IMR-90 (cell line): ENCODE data around the gene SGSH. TPM values are rescaled to one million over a fixed set of nuclear protein-coding genes. Genes with fewer than 3 reads are reported as not detected.

Experiments
- ATAC-seq: fragments of 200-7000 bp; cut with Tn5 transposase; 2 replicates; pipeline ENCODE4 v1.9.1; 2020; ENCODE audit warnings: low read depth, mild to moderate bottlenecking, moderate library complexity
- BruUV-seq: library from RNA; stranded (reverse); fragments of 400-500 nt; replicated peaks from 2 replicates; lab custom pipeline; 2021; lab: Mats Ljungman, UMichigan
- CTCF ChIA-PET: fragments of 300-600 bp; formaldehyde crosslinking; extraction: SDS; loops from one replicate; lab custom pipeline; 2021; ENCODE audit warnings: antibody characterized with exemption; lab: Yijun Ruan, JAX
- POLR2A ChIA-PET: fragments of 300-600 bp; sonication (Branson Sonifier 250); formaldehyde crosslinking; loops from one replicate; lab custom pipeline; 2022; ENCODE audit warnings: antibody characterized with exemption; ENCODE audit not compliant: unreplicated experiment; lab: Charles Lee
- DNase-seq: peaks from one replicate; pipeline ENCODE4 v3.0.0; 2013
- H2AFZ ChIP-seq: replicated peaks from 2 replicates; pipeline ENCODE3; 2013; ENCODE audit warnings: low read length, mild to moderate bottlenecking; ENCODE audit not compliant: poor library complexity
- H2AK5ac ChIP-seq: 2 replicates; pipeline ENCODE4 v1.6.1; 2013; ENCODE audit warnings: low read depth, low read length, inconsistent platforms
- H2AK9ac ChIP-seq: replicated peaks from 2 replicates; pipeline ENCODE3; 2013; ENCODE audit warnings: mild to moderate bottlenecking, low read depth, low read length, moderate library complexity; ENCODE audit not compliant: poor library complexity
- H2BK120ac ChIP-seq: 2 replicates; pipeline ENCODE4 v1.6.1; 2013; ENCODE audit warnings: low read depth, low read length, inconsistent platforms
- H2BK15ac ChIP-seq: 3 replicates; pipeline ENCODE4 v1.6.1; 2013; ENCODE audit warnings: low read depth, low read length, inconsistent platforms
- H2BK20ac ChIP-seq: 2 replicates; pipeline ENCODE4 v1.6.1; 2013; ENCODE audit warnings: low read depth, mild to moderate bottlenecking, inconsistent platforms, low read length, moderate library complexity
- H2BK5ac ChIP-seq: 2 replicates; pipeline ENCODE4 v1.6.1; 2013; ENCODE audit warnings: mild to moderate bottlenecking, low read depth, low read length, inconsistent platforms; ENCODE audit not compliant: poor library complexity, severe bottlenecking
- H3K14ac ChIP-seq: replicated peaks from 2 replicates; pipeline ENCODE4 v1.6.1; 2013; ENCODE audit warnings: low read depth, low read length, inconsistent platforms
- H3K18ac ChIP-seq: 2 replicates; pipeline ENCODE4 v1.6.1; 2013; ENCODE audit warnings: low read depth, low read length, control low read depth
- H3K23ac ChIP-seq: 2 replicates; pipeline ENCODE4 v1.6.1; 2013; ENCODE audit warnings: low read depth, low read length, inconsistent platforms
- H3K27ac ChIP-seq: 2 replicates; pipeline ENCODE4 v1.5.1; 2013; ENCODE audit warnings: mild to moderate bottlenecking, control low read depth, low read length; ENCODE audit not compliant: insufficient read depth
- H3K27me3 ChIP-seq: 2 replicates; pipeline ENCODE4 v1.6.1; 2013; ENCODE audit warnings: low read length; ENCODE audit not compliant: control insufficient read depth, insufficient read depth
- H3K36me3 ChIP-seq: 2 replicates; pipeline ENCODE4 v1.6.1; 2013; ENCODE audit warnings: low read length, mixed read lengths; ENCODE audit not compliant: control insufficient read depth, insufficient read depth
- H3K4ac ChIP-seq: 2 replicates; pipeline ENCODE4 v1.6.1; 2013; ENCODE audit warnings: low read depth, low read length, inconsistent platforms
- H3K4me1 ChIP-seq: 2 replicates; pipeline ENCODE4 v1.6.1; 2013; ENCODE audit warnings: low read length, mixed read lengths; ENCODE audit not compliant: control insufficient read depth, insufficient read depth
- H3K4me2 ChIP-seq: 2 replicates; pipeline ENCODE4 v1.6.1; 2013; ENCODE audit warnings: low read depth, mild to moderate bottlenecking, control low read depth, low read length, moderate library complexity
- H3K4me3 ChIP-seq: 2 replicates; pipeline ENCODE4 v1.5.1; 2013; ENCODE audit warnings: low read depth, mild to moderate bottlenecking, control low read depth, low read length, moderate library complexity; ENCODE audit not compliant: insufficient read depth
- H3K56ac ChIP-seq: 2 replicates; pipeline ENCODE4 v1.6.1; 2013; ENCODE audit warnings: low read length, inconsistent platforms; ENCODE audit not compliant: insufficient read depth; ENCODE audit errors: extremely low read depth
- H3K79me1 ChIP-seq, 2 experiments: 2 replicates each; pipeline ENCODE4 v1.6.1; 2013; ENCODE audit warnings: low read length in 2 of 2, inconsistent platforms in 1 of 2, low read depth in 1 of 2
- H3K9ac ChIP-seq: 2 replicates; pipeline ENCODE4 v1.6.1; 2013; ENCODE audit warnings: low read depth, low read length, control low read depth
- H3K9me1 ChIP-seq: 2 replicates; pipeline ENCODE4 v1.6.1; 2013; ENCODE audit warnings: low read length, inconsistent platforms; ENCODE audit not compliant: insufficient read depth
- H3K9me3 ChIP-seq: 2 replicates; pipeline ENCODE4 v1.6.1; 2013; ENCODE audit warnings: low read length; ENCODE audit not compliant: control insufficient read depth, insufficient read depth
- H4K20me1 ChIP-seq: 2 replicates; pipeline ENCODE4 v1.6.1; 2013; ENCODE audit warnings: low read length, inconsistent platforms; ENCODE audit not compliant: insufficient read depth
- H4K5ac ChIP-seq: 2 replicates; pipeline ENCODE4 v1.6.1; 2013; ENCODE audit warnings: mild to moderate bottlenecking, low read depth, low read length, control low read depth
- H4K8ac ChIP-seq, 2 experiments: 2 replicates each; pipeline ENCODE4 v1.6.1; 2013; ENCODE audit warnings: low read depth in 2 of 2, low read length in 2 of 2, control low read depth in 1 of 2, inconsistent platforms in 1 of 2
- H4K91ac ChIP-seq: 2 replicates; pipeline ENCODE4 v1.6.1; 2013; ENCODE audit warnings: low read depth, low read length, inconsistent platforms; ENCODE audit not compliant: insufficient read depth
- CEBPB ChIP-seq: IDR thresholded peaks from 2 replicates; pipeline ENCODE4 v1.6.1; 2012; ENCODE audit warnings: low read depth, low read length, improper control_type of control experiment
- CHD1 ChIP-seq: IDR thresholded peaks from 2 replicates; pipeline ENCODE4 v1.6.1; 2012; ENCODE audit warnings: low read depth, low read length, improper control_type of control experiment
- ELK1 ChIP-seq: fragments of 150-350 bp; IDR thresholded peaks from 2 replicates; pipeline ENCODE4 v1.6.1; 2016; ENCODE audit warnings: low read depth, mild to moderate bottlenecking, low read length, moderate library complexity, borderline replicate concordance
- FOS ChIP-seq: fragments of 150-350 bp; IDR thresholded peaks from 2 replicates; pipeline ENCODE4 v1.6.1; 2016; ENCODE audit warnings: low read depth, low read length
- MAFK ChIP-seq: IDR thresholded peaks from 2 replicates; pipeline ENCODE4 v1.6.1; 2012; ENCODE audit warnings: low read depth, low read length, improper control_type of control experiment
- MAZ ChIP-seq: IDR thresholded peaks from 2 replicates; pipeline ENCODE4 v1.6.1; 2012; ENCODE audit warnings: low read depth, mild to moderate bottlenecking, low read length, improper control_type of control experiment, moderate library complexity, borderline replicate concordance
- MXI1 ChIP-seq: IDR thresholded peaks from 2 replicates; pipeline ENCODE4 v1.6.1; 2012; ENCODE audit warnings: low read depth, mild to moderate bottlenecking, low read length, moderate library complexity, borderline replicate concordance
- NFE2L2 ChIP-seq: fragments of 150-350 bp; IDR thresholded peaks from 2 replicates; pipeline ENCODE4 v1.6.1; 2016; ENCODE audit warnings: low read depth, mild to moderate bottlenecking, low read length
- POLR2A ChIP-seq: IDR thresholded peaks from 2 replicates; pipeline ENCODE4 v1.6.1; 2012; ENCODE audit warnings: mild to moderate bottlenecking, low read depth, low read length
- RAD21 ChIP-seq: IDR thresholded peaks from 2 replicates; pipeline ENCODE4 v1.6.1; 2012; ENCODE audit warnings: low read length, improper control_type of control experiment
- RCOR1 ChIP-seq: IDR thresholded peaks from 2 replicates; pipeline ENCODE4 v1.6.1; 2012; ENCODE audit warnings: mild to moderate bottlenecking, low read length, improper control_type of control experiment; ENCODE audit not compliant: insufficient replicate concordance
- RFX5 ChIP-seq: IDR thresholded peaks from 2 replicates; pipeline ENCODE4 v1.8.0; 2012; ENCODE audit warnings: low read depth, mild to moderate bottlenecking, low read length, moderate library complexity
- SMC3 ChIP-seq: fragments of 150-350 bp; IDR thresholded peaks from 2 replicates; pipeline ENCODE4 v1.6.1; 2016; ENCODE audit warnings: low read depth, mild to moderate bottlenecking, antibody characterized with exemption, low read length, moderate library complexity
- WGBS, 2 experiments: methylation state at CpG; one replicate each; pipeline versions ENCODE4 v1.1.5 to v1.1.7; 2013; ENCODE audit warnings: missing lambda C conversion rate in 2 of 2; ENCODE audit not compliant: insufficient read length in 1 of 2; ENCODE audit errors: extremely low coverage in 2 of 2; 5-methylcytosine and 5-hydroxymethylcytosine counted together
- dilution Hi-C: fragments of 300-500 bp; cut with HindIII; formaldehyde crosslinking; loops from one replicate; pipeline ENCODE4 v1.14.3; 2018; ENCODE audit warnings: low sequenced_read_pairs; ENCODE audit not compliant: unreplicated experiment
- in situ Hi-C: fragments of 300-500 bp; cut with MboI; formaldehyde crosslinking; loops from 3 replicates; pipeline ENCODE4 v1.14.3; 2019; ENCODE audit warnings: low sequenced_read_pairs, inconsistent platforms, mixed read lengths
- intact Hi-C: fragments of 100-400 bp; cut with micrococcal nuclease; formaldehyde crosslinking; loops from 2 replicates; pipeline ENCODE4 v1.10.0; 2022
- polyA plus RNA-seq, 3 experiments: library from polyadenylated mRNA; depleted of rRNA; stranded (reverse); fragments of >200 nt; gene quantifications; 2 replicates each; pipeline ENCODE4 v1.2.3, GENCODE V29; 2012; ENCODE audit warnings: low replicate concordance in 1 of 3
- total RNA-seq: library from RNA; depleted of rRNA; stranded (reverse); fragments of >200 nt; gene quantifications from 2 replicates; pipeline ENCODE4 v1.2.3, GENCODE V29; 2012
- TF ChIP-seq, protein P1 (sequence below): conservative IDR thresholded peaks from 2 replicates; pipeline ENCODE4 v1.5.1; 2012; ENCODE audit warnings: mild to moderate bottlenecking, low read depth, low read length, improper control_type of control experiment
- TF ChIP-seq, protein P2 (sequence below): fragments of 150-350 bp; IDR thresholded peaks from 2 replicates; pipeline ENCODE4 v1.6.1; 2017; ENCODE audit warnings: mild to moderate bottlenecking, antibody characterized with exemption, low read length, low read depth

The SGSH gene
- total and polyA plus RNA-seq, 2 of the 4 experiments (the other 2 are of a cell fraction) = 3.0 to 41.5 TPM

DNA sequence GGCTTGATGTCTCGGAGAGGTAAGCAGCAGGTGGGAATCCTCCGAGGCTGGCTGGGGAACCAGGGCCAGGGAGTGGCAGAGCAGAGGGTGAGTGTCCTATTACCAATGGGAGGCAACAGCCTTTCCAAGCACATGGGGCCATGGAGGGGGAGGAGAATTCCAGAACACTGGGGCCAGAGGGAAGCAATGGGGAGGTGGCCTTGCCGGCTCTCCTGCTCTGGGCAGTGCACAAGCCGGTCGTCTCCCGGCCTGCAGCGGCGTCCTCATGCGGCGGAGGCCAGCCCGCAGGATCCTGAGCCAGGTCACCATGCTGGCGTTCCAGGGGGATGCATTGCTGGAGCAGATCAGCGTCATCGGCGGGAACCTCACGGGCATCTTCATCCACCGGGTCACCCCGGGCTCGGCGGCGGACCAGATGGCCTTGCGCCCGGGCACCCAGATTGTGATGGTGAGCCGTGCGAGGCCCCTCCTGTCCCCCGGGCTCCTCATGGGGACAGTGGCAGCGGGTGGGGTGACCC lies 21.9 kb downstream of the SGSH start:
- DNase-seq = no peak

More for the DNA sequence above, 21.9 kb downstream of the SGSH start:
- Histone ChIP-seq H3K4ac (no peak overlapping the region), H3K4me1 (no peaks in the 10 kb centered on the region), H3K9me3 (no peaks in the 10 kb centered on the region), H2BK20ac (no peak overlapping the region), H3K4me3 (no peak overlapping the region), H4K20me1 (no peaks in the 10 kb centered on the region), H3K23ac (no peak overlapping the region), H3K27me3 (peaks cover 8% of the 10 kb centered on the region), H3K79me1 (no peaks in the 10 kb centered on the region), H4K5ac (no peak overlapping the region), H3K9ac (no peak overlapping the region), H4K8ac (no peak overlapping the region), H2AK9ac (no peak overlapping the region), H3K18ac (no peak overlapping the region), H3K36me3 (no peaks in the 10 kb centered on the region), H2BK15ac (no peak overlapping the region), H3K4me2 (no peak overlapping the region), H3K56ac (no peak overlapping the region), H2BK5ac (no peak overlapping the region), H2AK5ac (no peak overlapping the region), H3K14ac (no peak overlapping the region), H4K91ac (no peak overlapping the region), H3K9me1 (no peaks in the 10 kb centered on the region), H3K27ac (no peak overlapping the region), H2AFZ (no peak overlapping the region), H2BK120ac (no peak overlapping the region)
- in situ Hi-C loops (no loop called here), dilution Hi-C loops (no loop called here), intact Hi-C loops (no loop called here)
- ATAC-seq = peak; percentile 62
- TF ChIP-seq CHD1 = no peak
- TF ChIP-seq MXI1 = no peak
- TF ChIP-seq POLR2A = no peak
- no peak for TF ChIP-seq NFE2L2
- TF ChIP-seq, protein P1, sequence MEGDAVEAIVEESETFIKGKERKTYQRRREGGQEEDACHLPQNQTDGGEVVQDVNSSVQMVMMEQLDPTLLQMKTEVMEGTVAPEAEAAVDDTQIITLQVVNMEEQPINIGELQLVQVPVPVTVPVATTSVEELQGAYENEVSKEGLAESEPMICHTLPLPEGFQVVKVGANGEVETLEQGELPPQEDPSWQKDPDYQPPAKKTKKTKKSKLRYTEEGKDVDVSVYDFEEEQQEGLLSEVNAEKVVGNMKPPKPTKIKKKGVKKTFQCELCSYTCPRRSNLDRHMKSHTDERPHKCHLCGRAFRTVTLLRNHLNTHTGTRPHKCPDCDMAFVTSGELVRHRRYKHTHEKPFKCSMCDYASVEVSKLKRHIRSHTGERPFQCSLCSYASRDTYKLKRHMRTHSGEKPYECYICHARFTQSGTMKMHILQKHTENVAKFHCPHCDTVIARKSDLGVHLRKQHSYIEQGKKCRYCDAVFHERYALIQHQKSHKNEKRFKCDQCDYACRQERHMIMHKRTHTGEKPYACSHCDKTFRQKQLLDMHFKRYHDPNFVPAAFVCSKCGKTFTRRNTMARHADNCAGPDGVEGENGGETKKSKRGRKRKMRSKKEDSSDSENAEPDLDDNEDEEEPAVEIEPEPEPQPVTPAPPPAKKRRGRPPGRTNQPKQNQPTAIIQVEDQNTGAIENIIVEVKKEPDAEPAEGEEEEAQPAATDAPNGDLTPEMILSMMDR = no peak
- no peak for TF ChIP-seq FOS
- TF ChIP-seq RCOR1 = no peak
- no peak for TF ChIP-seq ELK1
- no peak for TF ChIP-seq RAD21
- no peak for TF ChIP-seq MAZ
- TF ChIP-seq RFX5 = no peak
- TF ChIP-seq SMC3 = no peak
- TF ChIP-seq CEBPB = no peak
- TF ChIP-seq, protein P2, sequence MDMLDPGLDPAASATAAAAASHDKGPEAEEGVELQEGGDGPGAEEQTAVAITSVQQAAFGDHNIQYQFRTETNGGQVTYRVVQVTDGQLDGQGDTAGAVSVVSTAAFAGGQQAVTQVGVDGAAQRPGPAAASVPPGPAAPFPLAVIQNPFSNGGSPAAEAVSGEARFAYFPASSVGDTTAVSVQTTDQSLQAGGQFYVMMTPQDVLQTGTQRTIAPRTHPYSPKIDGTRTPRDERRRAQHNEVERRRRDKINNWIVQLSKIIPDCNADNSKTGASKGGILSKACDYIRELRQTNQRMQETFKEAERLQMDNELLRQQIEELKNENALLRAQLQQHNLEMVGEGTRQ = no peak
- TF ChIP-seq MAFK = no peak
- ChIA-PET CTCF (interaction anchor here (1.4 kb wide), 1 partner anchor 97 kb away, joined by 4 read pairs; the partner anchor contains the start of gene GAA), POLR2A (no interaction called here)
- WGBS, 2 experiments = 80% methylated on average over 7 of the region's 27 CpGs; no CpG with 5 or more reads in 1 of the 2 experiments
- BruUV-seq = no TSS peak
